ES-I3 (cell line): ENCODE results near the gene FAM174C.
A peak's percentile ranks its signal among the peaks of the same experiment; 100 is the strongest.
"Not testable (repeated sequence)": the region's sequence is repeated elsewhere in the genome, so short reads cannot be mapped to it uniquely, and the experiment has no call there.

ENCODE experiments used
- H3K36me3 ChIP-seq: 2 replicates; pipeline ENCODE4 v1.6.1; 2013; ENCODE audit warnings: mild to moderate bottlenecking, low read length, control low read depth, moderate library complexity; ENCODE audit not compliant: insufficient read depth
- H3K4me1 ChIP-seq: 2 replicates; pipeline ENCODE4 v1.6.1; 2013; ENCODE audit warnings: mild to moderate bottlenecking, control low read depth, low read length; ENCODE audit not compliant: insufficient read depth
- H3K9ac ChIP-seq: 2 replicates; pipeline ENCODE4 v1.6.1; 2013; ENCODE audit warnings: low read depth, mild to moderate bottlenecking, low read length, moderate library complexity
- H3K9me3 ChIP-seq: 2 replicates; pipeline ENCODE4 v1.6.1; 2013; ENCODE audit warnings: mild to moderate bottlenecking, low read length, moderate library complexity; ENCODE audit not compliant: control insufficient read depth, insufficient read depth

Gene FAM174C

DNA sequence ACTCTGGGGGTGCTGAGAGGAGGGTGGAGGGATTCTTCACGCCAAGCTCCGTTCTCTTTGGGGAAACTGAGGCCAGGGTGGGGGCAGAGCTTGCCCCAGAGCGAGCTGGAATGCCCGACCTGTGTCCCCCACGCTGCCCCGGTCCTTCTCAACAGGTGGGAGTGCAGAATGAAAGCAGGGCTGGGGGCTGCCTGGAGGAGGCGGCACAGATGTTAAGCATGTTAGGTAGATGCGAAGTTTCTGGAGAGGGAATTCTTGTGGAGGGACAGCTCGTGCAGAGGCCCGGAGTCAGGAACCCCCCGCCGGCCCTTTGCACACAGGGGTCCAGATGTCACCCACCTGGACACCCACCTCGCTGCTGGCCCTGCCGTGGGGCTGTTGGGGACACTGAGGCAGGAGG lies 19.4 kb downstream of the FAM174C start:
- Histone ChIP-seq H3K4me1 (no peaks in the 10 kb centered on the region), H3K36me3 (no peaks in the 10 kb centered on the region), H3K9ac (no peak overlapping the region), H3K9me3 (no peaks in the 10 kb centered on the region)

DNA sequence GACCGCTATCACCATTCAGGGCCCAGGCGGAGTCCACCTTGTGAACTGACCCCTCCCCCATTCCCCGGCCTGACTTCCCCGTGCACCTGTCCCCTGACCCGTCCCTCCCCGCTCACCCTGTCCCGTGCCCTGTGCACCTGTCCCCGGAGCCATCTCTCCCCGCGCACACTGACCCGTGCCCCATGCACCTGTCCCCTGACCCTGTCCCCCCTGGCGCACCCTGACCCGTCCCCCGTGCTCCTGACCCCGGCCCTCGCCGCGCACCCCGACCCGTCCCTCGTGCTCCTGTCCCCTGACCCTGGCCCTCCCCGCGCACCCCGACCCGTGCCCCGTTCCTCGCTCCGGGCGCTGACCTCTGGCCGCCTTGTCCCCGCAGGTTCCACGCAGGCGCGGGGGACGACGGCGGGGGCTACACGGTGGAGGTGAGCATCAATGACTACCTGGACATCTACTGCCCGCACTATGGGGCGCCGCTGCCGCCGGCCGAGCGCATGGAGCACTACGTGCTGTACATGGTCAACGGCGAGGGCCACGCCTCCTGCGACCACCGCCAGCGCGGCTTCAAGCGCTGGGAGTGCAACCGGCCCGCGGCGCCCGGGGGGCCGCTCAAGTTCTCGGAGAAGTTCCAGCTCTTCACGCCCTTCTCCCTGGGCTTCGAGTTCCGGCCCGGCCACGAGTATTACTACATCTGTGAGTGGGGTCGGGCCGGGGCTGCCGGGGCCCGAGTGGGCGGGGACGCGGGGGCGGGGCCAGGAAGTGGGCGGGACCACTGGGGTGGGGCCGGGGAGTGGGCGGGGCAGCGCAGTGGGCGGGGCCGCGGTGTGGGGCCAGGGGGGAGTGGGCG lies 20.1 kb downstream of the FAM174C start:
- Histone ChIP-seq H3K9me3 (no peaks in the 10 kb centered on the region), H3K36me3 (no peaks in the 10 kb centered on the region), H3K9ac (peak overlapping the region; percentile 50; the same call in 1 of the 2 replicates), H3K4me1 (no peaks in the 10 kb centered on the region)

DNA sequence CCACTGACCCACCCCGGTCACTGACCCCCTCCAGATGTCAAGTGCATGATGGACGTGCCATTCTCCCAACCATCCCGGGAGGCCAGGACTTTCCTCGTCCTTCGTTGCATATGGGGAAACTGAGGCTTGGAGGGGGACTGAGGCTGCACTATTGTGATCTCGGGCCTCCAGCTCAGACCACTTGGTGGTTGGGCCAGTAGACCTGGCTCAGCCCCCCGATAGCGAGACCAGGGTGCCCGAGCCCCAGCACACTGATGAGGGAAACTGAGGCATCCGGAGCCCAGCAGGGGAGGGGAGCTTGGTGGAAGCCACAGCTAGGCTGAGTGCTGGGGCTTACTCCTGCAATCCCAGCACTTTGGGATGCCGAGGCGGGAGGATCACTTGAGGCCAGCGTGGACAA lies 20.7 kb downstream of the FAM174C start:
- no peaks in the 10 kb centered on the region for H3K9me3 ChIP-seq
- no peak overlapping the region for H3K9ac ChIP-seq
- no peaks in the 10 kb centered on the region for H3K36me3 ChIP-seq
- H3K4me1 ChIP-seq, result no peaks in the 10 kb centered on the region

DNA sequence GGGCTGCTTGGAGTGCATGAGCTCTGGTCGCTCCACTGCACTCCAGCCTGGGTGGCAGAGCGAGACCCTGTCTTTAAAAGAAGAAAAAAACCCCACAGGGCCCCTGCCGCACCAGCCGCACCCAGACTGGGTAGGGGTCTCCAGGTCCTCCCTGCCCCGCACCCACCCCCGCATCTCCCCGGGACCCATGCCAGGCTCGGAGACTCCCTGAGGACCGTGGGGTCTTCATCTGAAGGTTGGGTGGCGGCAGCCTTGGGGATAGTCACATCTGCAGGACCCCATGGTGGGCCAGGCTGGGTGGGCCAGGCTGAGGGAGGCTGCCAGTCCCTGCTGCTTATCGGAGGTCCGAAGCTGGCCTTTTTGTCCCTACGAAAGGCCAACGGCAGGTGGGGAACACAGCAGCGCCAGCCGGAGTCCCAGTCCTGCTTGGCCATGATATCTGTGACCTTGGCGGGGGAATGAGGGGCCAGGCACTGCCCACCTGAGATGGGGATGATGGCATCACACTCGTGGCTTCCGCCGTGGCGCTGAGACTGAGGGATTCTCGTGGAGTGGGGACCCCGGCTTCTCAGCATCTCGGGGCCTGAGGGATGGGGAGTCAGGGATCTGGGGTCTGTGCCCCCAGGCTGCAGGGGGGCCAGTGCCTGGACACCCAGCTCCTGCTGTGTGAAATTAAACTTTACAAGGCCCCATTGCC lies 21.4 kb downstream of the FAM174C start:
- Histone ChIP-seq H3K36me3 (no peaks in the 10 kb centered on the region), H3K9me3 (no peaks in the 10 kb centered on the region), H3K4me1 (no peaks in the 10 kb centered on the region), H3K9ac (no peak overlapping the region)

DNA sequence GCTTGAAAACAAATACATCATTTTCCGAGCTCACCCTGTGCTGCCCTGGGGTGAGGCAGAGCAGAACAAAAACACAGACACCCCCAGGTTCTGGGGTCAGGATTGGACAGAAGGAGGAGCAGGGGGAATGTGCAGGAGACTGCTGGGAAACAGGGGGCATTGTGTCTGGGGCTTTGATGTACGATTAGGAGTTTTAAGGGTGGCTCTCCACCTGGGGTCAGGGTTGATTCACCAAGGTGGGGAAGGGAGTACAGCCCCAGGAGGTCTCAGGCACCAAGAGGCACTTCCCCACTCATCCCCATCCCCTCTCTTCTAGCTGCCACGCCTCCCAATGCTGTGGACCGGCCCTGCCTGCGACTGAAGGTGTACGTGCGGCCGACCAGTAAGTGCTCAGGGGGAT lies 22.9 kb downstream of the FAM174C start:
- Histone ChIP-seq H3K9me3 (no peaks in the 10 kb centered on the region), H3K4me1 (no peaks in the 10 kb centered on the region), H3K36me3 (no peaks in the 10 kb centered on the region), H3K9ac (no peak overlapping the region)

DNA sequence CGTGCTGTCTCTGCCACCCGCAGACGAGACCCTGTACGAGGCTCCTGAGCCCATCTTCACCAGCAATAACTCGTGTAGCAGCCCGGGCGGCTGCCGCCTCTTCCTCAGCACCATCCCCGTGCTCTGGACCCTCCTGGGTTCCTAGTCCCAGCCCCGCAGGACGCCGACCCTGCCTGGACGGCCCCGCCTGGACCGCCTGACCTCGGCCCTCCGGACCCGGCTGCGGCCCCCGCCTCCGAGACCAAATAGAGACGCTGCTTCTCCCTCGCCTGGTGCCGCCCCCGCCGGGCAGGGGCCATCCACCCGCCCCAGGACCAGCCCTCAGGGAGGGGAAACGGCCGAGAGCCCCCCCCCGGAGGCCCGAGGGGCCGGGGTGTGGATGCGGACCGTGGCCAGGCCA lies 24.5 kb downstream of the FAM174C start:
- Histone ChIP-seq H3K9me3 (no peaks in the 10 kb centered on the region), H3K36me3 (no peaks in the 10 kb centered on the region), H3K9ac (no peak overlapping the region), H3K4me1 (no peaks in the 10 kb centered on the region)

DNA sequence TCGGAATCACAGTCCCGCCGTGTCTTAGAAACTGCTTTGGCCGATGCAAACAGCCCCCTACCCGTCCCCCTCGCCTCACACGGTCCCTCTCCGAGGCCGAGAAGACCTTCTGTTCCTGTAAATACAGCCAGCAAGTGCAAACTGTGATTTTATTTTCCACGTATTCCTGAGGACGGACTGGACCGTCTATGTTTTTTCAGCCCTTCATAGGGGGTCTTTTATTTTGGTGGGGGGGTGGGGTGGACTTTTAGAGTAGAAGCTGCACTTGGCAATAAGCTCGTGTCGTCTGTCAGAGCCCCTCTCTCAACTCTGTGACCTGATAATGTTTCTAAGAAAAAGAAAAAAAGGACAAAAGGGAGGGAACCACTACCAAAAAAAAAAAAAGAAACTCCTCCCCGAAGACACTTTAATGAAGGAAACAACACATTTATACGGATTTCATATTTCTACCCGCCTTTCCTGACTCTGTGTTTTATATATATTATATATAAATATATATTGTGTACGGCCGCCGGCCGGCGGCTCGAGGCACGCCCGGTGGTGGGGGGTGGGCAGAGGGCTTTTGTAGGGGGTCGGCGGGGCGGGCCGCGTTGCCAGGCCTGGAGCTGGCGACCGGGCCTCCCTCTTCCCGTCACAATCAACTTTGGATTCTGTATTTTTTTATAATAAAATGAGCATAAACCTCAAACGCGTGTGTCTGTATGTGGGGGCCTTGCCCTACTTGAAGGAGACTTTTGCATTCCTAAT lies 25.6 kb downstream of the FAM174C start:
- H3K9ac ChIP-seq, result no peak overlapping the region
- no peaks in the 10 kb centered on the region for H3K36me3 ChIP-seq
- H3K4me1 ChIP-seq, result no peaks in the 10 kb centered on the region
- no peaks in the 10 kb centered on the region for H3K9me3 ChIP-seq

DNA sequence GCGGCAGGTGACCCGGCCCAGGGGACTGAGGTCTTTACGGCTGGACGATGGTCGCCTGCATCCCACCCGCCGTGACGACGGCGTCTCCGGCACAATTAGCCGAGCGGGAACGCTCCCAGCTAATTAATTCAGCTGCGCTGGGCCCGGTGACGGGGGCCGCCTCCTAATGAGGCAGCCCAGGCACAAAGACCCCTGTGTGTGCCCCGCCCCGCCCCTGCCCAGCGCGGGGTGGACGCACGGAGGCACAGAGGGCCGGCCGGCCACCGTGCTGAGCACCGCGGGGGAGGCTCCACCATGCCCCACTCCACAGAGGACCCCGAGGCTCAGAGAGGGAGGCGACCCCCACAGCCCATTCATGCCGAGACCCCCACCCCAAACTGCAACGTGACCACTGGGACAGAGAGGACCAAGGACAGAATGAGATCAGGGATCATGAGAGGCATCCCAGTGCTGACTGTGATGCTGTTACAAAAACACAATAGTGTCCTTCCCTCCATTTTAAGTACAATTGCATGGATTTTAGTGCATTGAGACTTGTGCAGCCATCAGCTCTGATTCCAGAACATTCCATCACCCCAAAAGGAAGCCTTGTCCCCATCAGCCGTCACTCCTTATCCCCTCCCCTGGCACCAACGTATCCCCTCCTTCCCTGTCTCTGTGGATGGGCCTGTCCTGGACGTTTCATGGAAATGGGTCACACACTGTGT lies 27.4 kb downstream of the FAM174C start:
- H3K9ac ChIP-seq, result no peak overlapping the region
- H3K4me1 ChIP-seq, result no peaks in the 10 kb centered on the region
- no peaks in the 10 kb centered on the region for H3K36me3 ChIP-seq
- no peaks in the 10 kb centered on the region for H3K9me3 ChIP-seq

DNA sequence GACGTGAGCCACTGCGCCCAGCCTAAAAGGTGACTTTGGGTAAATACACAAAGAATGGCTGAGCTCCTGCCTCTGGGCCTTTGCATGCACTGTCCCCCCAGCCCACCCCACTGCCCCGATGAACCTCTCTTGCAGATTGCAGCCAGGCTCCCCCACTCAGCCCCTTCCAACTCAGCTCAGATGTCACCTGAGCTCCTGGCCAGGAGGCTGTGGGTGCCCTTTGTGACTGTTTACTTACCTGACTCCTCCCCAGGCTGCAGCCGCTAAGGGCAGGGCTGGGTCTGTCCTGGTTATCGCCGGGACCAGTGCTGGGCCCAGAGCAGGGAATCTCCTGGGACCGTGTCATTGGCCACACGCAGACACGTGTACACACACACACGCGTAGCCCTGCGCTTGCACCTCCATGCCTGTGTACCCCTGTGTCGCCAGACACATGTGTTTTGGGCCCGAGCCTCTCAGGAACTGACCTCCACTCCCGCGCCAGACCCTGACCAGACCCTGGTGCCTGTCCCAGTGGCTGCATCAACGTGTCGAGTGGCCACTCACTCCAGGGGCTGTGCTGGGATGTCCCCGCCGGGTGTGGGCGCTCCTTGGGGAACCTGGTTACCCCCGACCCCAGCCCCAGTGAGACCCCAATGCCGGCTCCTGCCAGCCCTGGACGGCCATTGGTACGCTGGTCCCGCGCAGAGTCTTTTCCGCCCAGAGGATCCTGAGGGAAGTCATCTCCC lies 29.0 kb downstream of the FAM174C start:
- H3K4me1 ChIP-seq, result no peaks in the 10 kb centered on the region
- H3K9me3 ChIP-seq, result no peaks in the 10 kb centered on the region
- no peak overlapping the region for H3K9ac ChIP-seq
- H3K36me3 ChIP-seq, result no peaks in the 10 kb centered on the region

DNA sequence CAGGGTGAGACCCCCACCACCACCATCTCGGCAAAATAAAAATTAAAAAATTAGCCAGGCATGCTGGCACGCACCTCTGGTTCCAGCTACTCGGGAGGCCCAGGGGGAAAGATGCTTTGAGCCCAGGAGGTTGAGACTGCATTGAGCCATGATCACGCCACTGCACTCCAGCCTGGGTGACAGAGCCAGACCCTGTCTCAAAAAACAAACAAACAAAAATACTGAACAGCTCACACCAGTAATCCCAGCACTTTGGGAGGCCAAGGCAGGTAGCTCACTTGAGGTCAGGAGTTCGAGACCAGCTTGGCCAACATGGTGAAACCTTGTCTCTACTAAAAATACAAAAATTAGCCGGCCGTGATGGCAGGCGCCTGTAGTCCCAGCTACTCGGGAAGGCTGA lies 30.0 kb downstream of the FAM174C start:
- H3K9me3 ChIP-seq, H3K36me3 ChIP-seq, H3K4me1 ChIP-seq, H3K9ac ChIP-seq: not testable (repeated sequence)

DNA sequence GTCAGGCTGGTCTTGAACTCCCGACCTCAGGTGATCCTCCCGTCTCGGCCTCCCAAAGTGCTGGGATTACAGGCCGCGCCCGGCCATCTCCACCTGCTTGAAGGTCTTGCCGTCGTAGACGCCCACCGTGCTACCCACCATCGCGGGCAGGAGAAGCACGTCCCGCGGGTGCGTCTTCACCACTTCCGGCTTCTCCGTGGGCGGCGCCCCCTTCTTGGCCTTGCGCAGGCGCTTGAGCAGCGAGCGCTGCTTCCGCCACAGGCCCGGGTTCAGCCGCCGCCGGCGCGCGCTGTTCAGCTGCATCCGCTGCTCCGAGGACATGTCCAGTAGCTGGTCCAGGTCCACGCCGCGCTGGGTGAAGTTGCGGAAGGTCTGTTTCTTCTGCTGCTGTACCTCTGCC lies 32.0 kb downstream of the FAM174C start:
- H3K9ac ChIP-seq, result no peak overlapping the region

DNA sequence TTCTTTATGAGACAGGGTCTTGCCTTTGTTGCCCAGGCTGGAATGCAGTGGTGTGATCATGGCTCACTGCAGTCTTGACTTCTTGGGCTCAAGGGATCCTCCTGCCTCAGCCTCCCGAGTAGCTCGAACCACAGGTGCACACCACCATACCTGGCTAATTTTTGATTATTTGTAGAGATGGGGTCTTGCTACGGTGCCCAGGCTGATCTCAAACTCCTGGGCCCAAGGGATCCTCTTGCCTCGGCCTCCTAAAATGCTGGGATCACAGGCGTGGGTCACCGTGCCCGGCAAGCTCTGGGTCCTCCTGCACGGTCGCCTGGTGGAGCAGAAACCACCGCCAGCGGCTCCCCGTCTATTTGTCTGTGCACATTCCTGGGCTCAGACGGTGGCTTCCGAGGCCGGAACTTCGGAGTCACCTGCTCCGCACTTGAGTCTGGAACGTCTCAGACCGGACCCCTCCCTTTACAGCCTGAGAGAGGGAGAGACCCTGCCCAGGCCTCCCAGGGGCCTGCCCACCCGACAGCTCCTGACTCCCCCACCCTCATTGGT lies 32.5 kb downstream of the FAM174C start:
- H3K9me3 ChIP-seq, result no peaks in the 10 kb centered on the region
- H3K9ac ChIP-seq, result no peak overlapping the region
- no peaks in the 10 kb centered on the region for H3K4me1 ChIP-seq

More for the DNA sequence above, 32.0 kb downstream of the FAM174C start:
- Histone ChIP-seq H3K9me3 (no peaks in the 10 kb centered on the region), H3K36me3 (no peaks in the 10 kb centered on the region), H3K4me1 (no peaks in the 10 kb centered on the region)

DNA sequence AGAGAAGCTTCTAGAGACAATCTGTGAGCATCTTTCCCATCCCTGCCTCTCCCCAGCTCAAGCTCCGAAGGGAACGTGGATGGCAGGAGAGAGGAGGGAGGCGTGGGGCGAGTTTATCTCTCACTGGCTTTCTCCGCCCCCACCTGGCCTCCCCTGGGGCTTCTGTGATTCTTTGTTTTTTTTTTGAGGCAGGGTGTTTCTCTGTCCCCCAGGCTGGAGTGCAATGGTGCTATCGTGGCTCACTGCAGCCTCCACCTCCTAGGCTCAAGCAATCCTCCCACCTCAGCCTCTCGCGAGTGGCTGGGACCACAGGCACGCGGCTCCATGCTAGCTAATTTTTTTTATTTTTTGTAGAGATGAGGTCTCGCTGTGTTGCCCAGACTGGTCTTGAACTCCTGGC lies 33.4 kb downstream of the FAM174C start:
- H3K9ac ChIP-seq, result no peak overlapping the region
- H3K9me3 ChIP-seq, result no peaks in the 10 kb centered on the region
- no peaks in the 10 kb centered on the region for H3K36me3 ChIP-seq
- H3K4me1 ChIP-seq, result no peaks in the 10 kb centered on the region; the same call in 1 of the 2 replicates

More for the DNA sequence above, 32.5 kb downstream of the FAM174C start:
- no peaks in the 10 kb centered on the region for H3K36me3 ChIP-seq
